ENCODE results near the gene TCF12. TPM values are rescaled to one million over a fixed set of nuclear protein-coding genes. Genes with fewer than 3 reads are reported as not detected.

Gene TCF12
- total and polyA plus RNA-seq, 2 of the 8 experiments (the other 6 are each of a cell fraction or from before 2014, with no cell fraction given), result 85.8 to 101 TPM

GRCh38 chr15:56936929-56937328 is 18.5 kb downstream of the TCF12 start (continued):
- TF ChIP-seq CHD7 (IDR thresholded peaks at IDR 0.05; ENCODE audit: insufficient replicate concordance, low read length), result no peak
- TF ChIP-seq BRCA1 (IDR thresholded peaks at IDR 0.05; ENCODE audit: low read depth, low read length), result no peak
- no peak for TF ChIP-seq TCF12 (IDR thresholded peaks at IDR 0.05; ENCODE audit: low read depth, low read length)
- no peak for TF ChIP-seq TAF1 (IDR thresholded peaks at IDR 0.05; ENCODE audit: low read depth, low read length)
- TF ChIP-seq JUN (IDR thresholded peaks at IDR 0.05; ENCODE audit: low read depth, low read length), result no peak
- no peak for TF ChIP-seq BACH1 (IDR thresholded peaks at IDR 0.05; ENCODE audit: low read length)
- no peak for TF ChIP-seq TBP (IDR thresholded peaks at IDR 0.05; ENCODE audit: low read depth, low read length)
- TF ChIP-seq GTF2F1 (IDR thresholded peaks at IDR 0.05; ENCODE audit: borderline replicate concordance, low read depth, low read length), result no peak
- no peak for TF ChIP-seq YY1 (IDR thresholded peaks at IDR 0.05; ENCODE audit: low read depth, low read length)
- TF ChIP-seq CHD2 (IDR thresholded peaks at IDR 0.05; ENCODE audit: low read length), result no peak
- TF ChIP-seq CBX8 (IDR thresholded peaks at IDR 0.05; ENCODE audit: borderline replicate concordance, low read depth, low read length), result no peak
- no peak for TF ChIP-seq E2F6 (IDR thresholded peaks at IDR 0.05)
